Body of pancreas (tissue), 4 donors: ENCODE measurements around the gene NOM1.

Experiments used
- CTCF ChIP-seq, 7 experiments: fragments of 450-650 bp in 4 of 7; fragments of 200-600 bp in 3 of 7; sonication (generic) in 3 of 7; IDR thresholded peaks; one replicate each; pipeline ENCODE4 v1.5.1; 2016 to 2019; ENCODE audit warnings: antibody characterized with exemption in 7 of 7
- POLR2A ChIP-seq, 3 donors: fragments of 450-650 bp; IDR thresholded peaks; one replicate each; pipeline ENCODE4 v1.6.1; 2016; ENCODE audit warnings: antibody characterized with exemption in 3 of 3, mild to moderate bottlenecking in 2 of 3

GRCh38 chr7:156975620-156976019, 26.1 kb downstream of the NOM1 start:
- TF ChIP-seq CTCF (IDR thresholded peaks at IDR 0.05), result no peak
- TF ChIP-seq POLR2A (IDR thresholded peaks at IDR 0.05), result no peak
